ENCODE measurements around the gene PNPLA2. TPM values are rescaled to one million over a fixed set of nuclear protein-coding genes. Genes with fewer than 3 reads are reported as not detected.

PNPLA2 gene
- total RNA-seq, 2 experiments from 2014 or later = 202 to 220 TPM

- no peaks in the 10 kb centered on the region for H3K9me3 Mint-ChIP-seq
- CTCF ChIA-PET = no interaction called here
- peak in 2 of 14 experiments; percentile 8 to 35 for DNase-seq
- no peaks in the 10 kb centered on the region for H3K27me3 Mint-ChIP-seq
- intact Hi-C loops (cut with DNase I, micrococcal nuclease) = loop anchor here in 1 of 2 experiments (2.0 kb wide), 1 partner anchor 16 kb away; no protein-coding TSS in a partner anchor
- POLR2A ChIA-PET = interaction anchor here (1.5 kb wide), 1 partner anchor 204 kb away, joined by 3 read pairs; no protein-coding TSS in a partner anchor
- peaks cover 19% of the 10 kb centered on the region for H3K4me1 Mint-ChIP-seq (ENCODE audit: low read depth)
- no peak overlapping the region for H3K27ac ChIP-seq (ENCODE audit: low read depth in 1 of 2, low read length in 2 of 2)
- H3K27ac Mint-ChIP-seq = no peak overlapping the region
- H3K36me3 Mint-ChIP-seq (ENCODE audit: low read depth) = peaks cover 2% of the 10 kb centered on the region
- H3K27me3 ChIP-seq (ENCODE audit: control insufficient read depth in 1 of 2, insufficient read depth in 2 of 2, low read length in 2 of 2) = no peaks in the 10 kb centered on the region
- no peak overlapping the region for H3K4me3 ChIP-seq (ENCODE audit: low read length)
- H3K36me3 ChIP-seq (ENCODE audit: insufficient read depth, low read length) = no peaks in the 10 kb centered on the region
- TF ChIP-seq CTCF (IDR thresholded peaks at IDR 0.05) = no peak
- peak overlapping the region; percentile 70 for H3K4me3 Mint-ChIP-seq
- ATAC-seq (ENCODE audit: poor library complexity) = no peak
- H3K9me3 ChIP-seq (ENCODE audit: control insufficient read depth in 1 of 2, insufficient read depth in 1 of 2, low read length in 2 of 2) = no peaks in the 10 kb centered on the region
- peaks cover 45% of the 10 kb centered on the region for H3K4me1 ChIP-seq (ENCODE audit: insufficient read depth, low read length)
Measured at GRCh38 chr11:778976-779954, 39.4 kb upstream of the PNPLA2 start.

DNA sequence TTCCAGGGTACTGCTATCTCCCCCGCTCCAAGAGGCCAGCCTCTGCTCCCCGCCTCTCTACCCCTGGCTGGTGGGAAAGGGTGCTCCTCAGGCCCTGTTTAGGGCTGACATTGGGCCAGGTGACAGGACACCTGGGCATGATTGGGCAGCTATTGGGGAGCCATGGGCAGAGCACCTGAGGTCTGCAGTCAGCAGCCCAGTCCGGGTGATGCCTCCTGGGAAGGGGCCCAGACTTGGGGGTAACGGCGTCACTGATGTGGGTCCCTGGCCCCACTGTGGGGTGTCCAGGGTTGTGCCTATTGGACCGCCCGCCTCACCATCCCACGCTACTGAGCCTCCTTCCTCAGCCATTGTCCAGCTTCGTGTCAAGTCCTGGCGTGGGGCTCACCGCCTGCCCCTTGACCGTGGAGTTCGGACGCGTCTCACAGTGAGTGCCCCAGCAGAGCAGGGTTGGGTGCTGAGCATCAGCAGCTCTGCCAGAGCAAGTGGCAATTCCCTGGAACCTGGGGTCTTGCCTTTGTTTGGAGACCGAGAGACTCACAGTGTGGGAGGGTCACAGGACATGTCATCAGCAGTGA is 38.7 kb upstream of the PNPLA2 start:
- CTCF ChIA-PET = no interaction called here
- TF ChIP-seq CTCF (IDR thresholded peaks at IDR 0.05) = no peak

DNA sequence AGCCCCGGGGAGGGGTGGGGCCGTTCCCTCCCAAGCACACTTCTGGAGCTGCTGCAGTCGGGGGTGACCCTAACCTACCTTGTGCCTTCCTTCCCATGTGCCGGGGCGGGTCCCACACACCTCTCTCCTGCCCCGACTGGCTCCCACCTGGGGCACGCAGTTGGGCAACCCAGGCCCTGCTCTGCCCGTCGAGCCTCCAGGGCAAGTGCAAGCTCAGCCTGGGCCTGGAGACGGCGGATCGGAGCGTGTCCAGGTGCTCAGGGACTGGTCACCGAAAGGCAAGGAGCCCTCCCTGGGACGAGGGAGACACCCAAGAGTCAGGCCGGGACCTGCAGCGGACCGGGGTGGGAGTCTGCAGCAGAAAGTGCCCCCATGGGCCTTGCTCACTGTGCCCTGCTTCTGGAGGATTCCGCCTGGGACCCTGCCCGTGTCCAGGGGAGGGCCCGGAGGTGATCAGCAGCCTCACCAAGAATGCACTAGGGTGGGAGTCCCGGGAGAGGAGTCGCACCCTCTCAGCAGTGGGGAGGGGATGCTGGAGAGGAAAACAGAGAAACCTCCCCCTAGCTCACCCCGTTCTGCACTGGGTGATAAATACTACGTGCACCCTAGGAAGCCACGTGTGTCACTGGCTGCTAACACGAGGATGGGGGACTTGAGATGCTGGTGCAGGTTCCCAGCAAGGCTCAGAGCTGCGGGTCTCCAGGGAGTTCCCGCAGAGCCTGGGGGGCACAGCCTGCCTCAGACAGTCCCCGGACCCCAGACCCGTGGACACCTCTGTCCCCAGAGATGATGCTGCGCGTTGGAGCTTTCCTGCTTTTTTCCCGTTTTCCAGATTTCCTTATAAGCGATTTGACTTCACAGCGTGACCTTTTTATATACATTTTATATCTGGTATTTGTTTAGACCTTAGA is 36.2 kb upstream of the PNPLA2 start:
- POLR2A ChIA-PET = interaction anchor here (1.0 kb wide), 1 partner anchor 87 kb away, joined by 3 read pairs; the partner anchor contains the start of genes DEAF1 and TMEM80
- TF ChIP-seq CTCF (IDR thresholded peaks at IDR 0.05) = no peak
- intact Hi-C loops (cut with DNase I, micrococcal nuclease) = no loop called here
- peaks cover 8% of the 10 kb centered on the region for H3K4me1 Mint-ChIP-seq (ENCODE audit: low read depth)
- Histone ChIP-seq H3K27me3 (ENCODE audit: control insufficient read depth in 1 of 2, insufficient read depth in 2 of 2, low read length in 2 of 2) (no peaks in the 10 kb centered on the region), H3K27ac (ENCODE audit: low read depth in 1 of 2, low read length in 2 of 2) (no peak overlapping the region), H3K4me1 (ENCODE audit: insufficient read depth, low read length) (peaks cover 23% of the 10 kb centered on the region), H3K4me3 (ENCODE audit: low read length) (no peak overlapping the region), H3K9me3 (ENCODE audit: control insufficient read depth in 1 of 2, insufficient read depth in 1 of 2, low read length in 2 of 2) (no peaks in the 10 kb centered on the region), H3K36me3 (ENCODE audit: insufficient read depth, low read length) (no peaks in the 10 kb centered on the region)
- no peak overlapping the region for H3K4me3 Mint-ChIP-seq
- no peaks in the 10 kb centered on the region for H3K36me3 Mint-ChIP-seq (ENCODE audit: low read depth)
- H3K9me3 Mint-ChIP-seq = no peaks in the 10 kb centered on the region
- DNase-seq (peak in 1 of 14 experiments; percentile 25), ATAC-seq (ENCODE audit: poor library complexity) (no peak)
- H3K27me3 Mint-ChIP-seq = no peaks in the 10 kb centered on the region
- CTCF ChIA-PET = no interaction called here
- H3K27ac Mint-ChIP-seq = no peak overlapping the region

More for the DNA sequence above, 38.7 kb upstream of the PNPLA2 start:
- ATAC-seq (ENCODE audit: poor library complexity) = no peak
- peaks cover 41% of the 10 kb centered on the region for H3K4me1 ChIP-seq (ENCODE audit: insufficient read depth, low read length)
- no peak for DNase-seq
- POLR2A ChIA-PET = interaction anchor here (1.5 kb wide), 1 partner anchor 205 kb away, joined by 3 read pairs; no protein-coding TSS in a partner anchor
- H3K9me3 ChIP-seq (ENCODE audit: control insufficient read depth in 1 of 2, insufficient read depth in 1 of 2, low read length in 2 of 2) = no peaks in the 10 kb centered on the region
- H3K4me3 ChIP-seq (ENCODE audit: low read length) = no peak overlapping the region
- H3K4me3 Mint-ChIP-seq = peak overlapping the region; percentile 70
- H3K27me3 Mint-ChIP-seq = no peaks in the 10 kb centered on the region
- no peaks in the 10 kb centered on the region for H3K36me3 ChIP-seq (ENCODE audit: insufficient read depth, low read length)
- H3K9me3 Mint-ChIP-seq = no peaks in the 10 kb centered on the region
- intact Hi-C loops (cut with DNase I, micrococcal nuclease) = loop anchor here in 1 of 2 experiments (2.0 kb wide), 1 partner anchor 15 kb away; no protein-coding TSS in a partner anchor
- no peak overlapping the region for H3K27ac Mint-ChIP-seq
- H3K36me3 Mint-ChIP-seq (ENCODE audit: low read depth) = no peaks in the 10 kb centered on the region
- no peaks in the 10 kb centered on the region for H3K27me3 ChIP-seq (ENCODE audit: control insufficient read depth in 1 of 2, insufficient read depth in 2 of 2, low read length in 2 of 2)
- H3K27ac ChIP-seq (ENCODE audit: low read depth in 1 of 2, low read length in 2 of 2) = no peak overlapping the region
- peaks cover 19% of the 10 kb centered on the region for H3K4me1 Mint-ChIP-seq (ENCODE audit: low read depth)
